Medulla oblongata (tissue), 1 donor: Measurements from ENCODE around the gene UBTF.
A peak's percentile ranks its signal among the peaks of the same experiment; 100 is the strongest.

Experiments used
- DNase-seq: peaks from one replicate; pipeline ENCODE4 v3.0.0-alpha.2; 2015; ENCODE audit errors: extremely low spot score

The UBTF gene

GRCh38 chr17:44170499-44171201 lies 48.8 kb downstream of the UBTF start, which contains the start of gene ASB16:
TSS of gene ASB16 (plus strand) at chr17:44170704. CDS start at chr17:44170790, 86 bp downstream.
- peak; percentile 23 for DNase-seq

- no peak for DNase-seq
Measured at GRCh38 chr17:44170135-44170498, 49.4 kb downstream of the UBTF start.

- DNase-seq: no peak
Measured at GRCh38 chr17:44167181-44167861, 52.2 kb downstream of the UBTF start.

GRCh38 chr17:44164476-44164875 lies 55.0 kb downstream of the UBTF start:
- DNase-seq: no peak

GRCh38 chr17:44159519-44160210 lies 59.8 kb downstream of the UBTF start:
- DNase-seq: no peak

GRCh38 chr17:44155488-44155887 lies 64.0 kb downstream of the UBTF start:
- DNase-seq: no peak
